Brain pericyte (primary cell): ENCODE data around the gene USP35.

Source experiments
- DNase-seq: peaks from one replicate; pipeline ENCODE4 v3.0.0-alpha.2; 2012; ENCODE audit warnings: low read depth, low spot score

Gene USP35

GRCh38 chr11:78188286-78189173 is at the start of gene USP35, which contains the start of gene KCTD21:
TSS of gene USP35 (plus strand) at chr11:78188919. CDS start at chr11:78196246, 7,327 bp downstream.
TSS of gene KCTD21 (minus strand) at chr11:78188626. CDS start at chr11:78174554, 14,072 bp downstream.
- DNase-seq, result peak; percentile 88

- peak; percentile 82 for DNase-seq
Measured at GRCh38 chr11:78139422-78140391, 49.0 kb upstream of the USP35 start, which contains the start of gene ALG8. TSS of gene ALG8 (minus strand) at chr11:78139626. CDS start at chr11:78139588, 38 bp downstream.

GRCh38 chr11:78140392-78141077 is 48.2 kb upstream of the USP35 start:
- no peak for DNase-seq

GRCh38 chr11:78145511-78146025 is 43.2 kb upstream of the USP35 start:
- DNase-seq, result no peak

GRCh38 chr11:78147807-78148206 is 40.9 kb upstream of the USP35 start:
- DNase-seq, result no peak

- DNase-seq, result peak; percentile 29
Measured at GRCh38 chr11:78149646-78150045, 39.1 kb upstream of the USP35 start.

GRCh38 chr11:78150346-78150745 is 38.4 kb upstream of the USP35 start:
- DNase-seq, result no peak

- no peak for DNase-seq
Measured at GRCh38 chr11:78150754-78151153, 38.0 kb upstream of the USP35 start.

- no peak for DNase-seq
Measured at GRCh38 chr11:78151804-78152203, 36.9 kb upstream of the USP35 start.

GRCh38 chr11:78156127-78156844 is 32.4 kb upstream of the USP35 start:
- no peak for DNase-seq

- no peak for DNase-seq
Measured at GRCh38 chr11:78158987-78159652, 29.6 kb upstream of the USP35 start.

- no peak for DNase-seq
Measured at GRCh38 chr11:78160557-78160956, 28.2 kb upstream of the USP35 start.

GRCh38 chr11:78161346-78161745 is 27.4 kb upstream of the USP35 start:
- no peak for DNase-seq

GRCh38 chr11:78161962-78162371 is 26.8 kb upstream of the USP35 start:
- DNase-seq, result no peak

- no peak for DNase-seq
Measured at GRCh38 chr11:78163828-78164227, 24.9 kb upstream of the USP35 start.

GRCh38 chr11:78164471-78164870 is 24.2 kb upstream of the USP35 start:
- no peak for DNase-seq

GRCh38 chr11:78166855-78167469 is 21.8 kb upstream of the USP35 start:
- no peak for DNase-seq

GRCh38 chr11:78168539-78169477 is 19.9 kb upstream of the USP35 start:
- DNase-seq, result peak; percentile 70
